HCT116 (cell line): Measurements from ENCODE around the gene SDK1. TPM values are rescaled to one million over a fixed set of nuclear protein-coding genes. Genes with fewer than 3 reads are reported as not detected.

Source experiments
- ATAC-seq: fragments of 200-7000 bp; cut with Tn5 transposase; 2 replicates; pipeline ENCODE4 v1.9.1; 2020; ENCODE audit warnings: mild to moderate bottlenecking, moderate library complexity
- BruUV-seq: library from RNA; stranded (reverse); fragments of 400-500 nt; replicated peaks from 2 replicates; lab custom pipeline; 2021; lab: Mats Ljungman, UMichigan
- CTCF ChIA-PET: fragments of 300-600 bp; sonication (Branson Sonifier 250); formaldehyde crosslinking; loops from one replicate; lab custom pipeline; 2021; ENCODE audit warnings: antibody characterized with exemption; lab: Charles Lee
- POLR2A ChIA-PET: fragments of 300-600, 350-600 bp; sonication (Branson Sonifier 250); formaldehyde crosslinking; loops from one replicate; lab custom pipeline; 2021; ENCODE audit warnings: antibody characterized with exemption; lab: Charles Lee
- RAD21 ChIA-PET, 2 experiments: fragments of 300-600 bp; sonication (Branson Sonifier 250); formaldehyde crosslinking; loops; one replicate each; lab custom pipeline; 2023; ENCODE audit warnings: low total read pairs in 2 of 2; ENCODE audit not compliant: uncharacterized antibody in 2 of 2, unreplicated experiment in 2 of 2, low non-redundant PET in 1 of 2; lab: Charles Lee
- DNase-seq: peaks from one replicate; pipeline ENCODE4 v3.0.0-alpha.2; 2010; ENCODE audit warnings: low read depth, low spot score
- H2AFZ ChIP-seq: fragments of 200-600 bp; shearing (Covaris generic), sonication (generic); 2 replicates; pipeline ENCODE4 v1.6.1; 2017; ENCODE audit warnings: low read depth, mixed run types, mixed read lengths, antibody characterized with exemption, low read length; ENCODE audit not compliant: poor library complexity, severe bottlenecking
- H3K27ac ChIP-seq: 2 replicates; pipeline ENCODE4 v1.5.1; 2012; ENCODE audit warnings: low read depth, low read length
- H3K27me3 ChIP-seq: fragments of 200-600 bp; sonication (generic); 2 replicates; pipeline ENCODE4 v1.6.1; 2016; ENCODE audit warnings: mixed run types, low read length, mixed read lengths; ENCODE audit not compliant: insufficient read depth
- H3K36me3 ChIP-seq, 2 experiments: fragments of 200-500 bp in 1 of 2; fragments of 200-600 bp in 1 of 2; sonication (Bioruptor generic) in 1 of 2; sonication (generic) in 1 of 2; 2 replicates each; pipeline versions ENCODE4 v1.5.1 to v1.6.1; 2014 to 2016; ENCODE audit warnings: low read length in 2 of 2, inconsistent platforms in 1 of 2, mixed read lengths in 1 of 2, mixed run types in 1 of 2; ENCODE audit not compliant: insufficient read depth in 2 of 2, control insufficient read depth in 1 of 2
- H3K4me1 ChIP-seq, 2 experiments: fragments of 200-600 bp in 1 of 2; sonication (generic) in 1 of 2; 2 replicates each; pipeline versions ENCODE4 v1.5.1 to v1.6.1; 2012 to 2017; ENCODE audit warnings: low read length in 2 of 2, inconsistent platforms in 1 of 2, mild to moderate bottlenecking in 1 of 2, mixed read lengths in 1 of 2, mixed run types in 1 of 2, moderate library complexity in 1 of 2; ENCODE audit not compliant: insufficient read depth in 2 of 2, control insufficient read depth in 1 of 2
- H3K4me2 ChIP-seq: fragments of 200-600 bp; sonication (generic); 2 replicates; pipeline ENCODE4 v1.6.1; 2017; ENCODE audit warnings: mixed run types, low read length, mixed read lengths
- H3K4me3 ChIP-seq, 2 experiments: fragments of 200-600 bp in 1 of 2; sonication (generic) in 1 of 2; replicated peaks in 1 of 2; 2 replicates each; pipeline ENCODE4 v1.5.1; 2011 to 2016; ENCODE audit warnings: low read length in 2 of 2, control low read depth in 1 of 2, low read depth in 1 of 2, mild to moderate bottlenecking in 1 of 2, mixed read lengths in 1 of 2, mixed run types in 1 of 2
- H3K79me2 ChIP-seq: fragments of 200-600 bp; sonication (generic); 2 replicates; pipeline ENCODE4 v1.6.1; 2017; ENCODE audit warnings: mild to moderate bottlenecking, mixed run types, low read length, moderate library complexity, mixed read lengths; ENCODE audit not compliant: insufficient read depth
- H3K9ac ChIP-seq: fragments of 200-600 bp; sonication (generic); 2 replicates; pipeline ENCODE4 v1.6.1; 2016; ENCODE audit warnings: low read length, mixed read lengths
- H3K9me2 ChIP-seq: fragments of 200-600 bp; sonication (generic), shearing (Covaris generic); 2 replicates; pipeline ENCODE4 v1.6.1; 2017; ENCODE audit warnings: mixed run types, mild to moderate bottlenecking, moderate library complexity; ENCODE audit not compliant: insufficient read depth
- H3K9me3 ChIP-seq, 2 experiments: fragments of 200-500 bp in 1 of 2; fragments of 200-600 bp in 1 of 2; sonication (Bioruptor generic) in 1 of 2; sonication (generic) in 1 of 2; 2 replicates each; pipeline ENCODE4 v1.6.1; 2014 to 2017; ENCODE audit warnings: low read length in 2 of 2, mixed read lengths in 2 of 2, inconsistent platforms in 1 of 2, low read depth in 1 of 2, mild to moderate bottlenecking in 1 of 2, mixed run types in 1 of 2, moderate library complexity in 1 of 2; ENCODE audit not compliant: control insufficient read depth in 1 of 2, insufficient read depth in 1 of 2
- H4K20me1 ChIP-seq: fragments of 200-600 bp; sonication (generic), shearing (Covaris generic); 2 replicates; pipeline ENCODE4 v1.6.1; 2017; ENCODE audit warnings: mixed run types, mild to moderate bottlenecking, moderate library complexity; ENCODE audit not compliant: insufficient read depth
- CBX3 ChIP-seq: IDR thresholded peaks from 2 replicates; pipeline ENCODE4 v1.6.1; 2012; ENCODE audit warnings: low read depth
- CTCF ChIP-seq, 3 experiments: fragments of 200-600 bp in 1 of 3; sonication (generic) in 1 of 3; IDR thresholded peaks in 2 of 3; conservative IDR thresholded peaks in 1 of 3; 2 replicates each; pipeline ENCODE4 v1.5.1; 2012 to 2017; ENCODE audit warnings: low read depth in 2 of 3, low read length in 2 of 3, antibody characterized with exemption in 1 of 3, borderline replicate concordance in 1 of 3, control low read depth in 1 of 3, mild to moderate bottlenecking in 1 of 3, mixed read lengths in 1 of 3, mixed run types in 1 of 3, moderate library complexity in 1 of 3; ENCODE audit not compliant: insufficient read depth in 1 of 3
- EGR1 ChIP-seq: IDR thresholded peaks from 2 replicates; pipeline ENCODE4 v1.6.1; 2012; ENCODE audit warnings: low read depth
- EZH2phosphoT487 ChIP-seq: fragments of 200-600 bp; IDR thresholded peaks from 2 replicates; pipeline ENCODE4 v1.6.1; 2018; ENCODE audit warnings: antibody characterized with exemption, borderline replicate concordance
- FOSL1 ChIP-seq: IDR thresholded peaks from 2 replicates; pipeline ENCODE4 v1.6.1; 2012; ENCODE audit warnings: low read depth
- JUND ChIP-seq: IDR thresholded peaks from 2 replicates; pipeline ENCODE4 v1.6.1; 2012
- MAX ChIP-seq: IDR thresholded peaks from 2 replicates; pipeline ENCODE4 v1.6.1; 2012
- POLR2A ChIP-seq: IDR thresholded peaks from 2 replicates; pipeline ENCODE4 v1.7.0; 2011; ENCODE audit warnings: borderline replicate concordance; ENCODE audit not compliant: insufficient read depth, insufficient read length; ENCODE audit errors: extremely low read depth
- RAD21 ChIP-seq: IDR thresholded peaks from 2 replicates; pipeline ENCODE4 v1.6.1; 2012; ENCODE audit warnings: low read depth, mild to moderate bottlenecking
- REST ChIP-seq: IDR thresholded peaks from 2 replicates; pipeline ENCODE4 v1.6.1; 2012; ENCODE audit warnings: low read depth
- SP1 ChIP-seq: IDR thresholded peaks from 2 replicates; pipeline ENCODE4 v1.6.1; 2012; ENCODE audit warnings: low read depth
- TCF7L2 ChIP-seq: IDR thresholded peaks from 2 replicates; pipeline ENCODE4 v1.7.0; 2011; ENCODE audit warnings: borderline replicate concordance, inconsistent platforms; ENCODE audit not compliant: insufficient read depth, insufficient read length; ENCODE audit errors: extremely low read depth
- YY1 ChIP-seq: IDR thresholded peaks from 2 replicates; pipeline ENCODE4 v1.6.1; 2011; ENCODE audit warnings: low read length, low read depth, moderate library complexity, mild to moderate bottlenecking; ENCODE audit not compliant: insufficient replicate concordance; ENCODE audit errors: extremely low read depth
- ZFX ChIP-seq: fragments of 450-650 bp; IDR thresholded peaks from 2 replicates; pipeline ENCODE4 v1.6.1; 2017
- ZNF274 ChIP-seq: fragments of 200-500 bp; sonication (Bioruptor generic); IDR thresholded peaks from 2 replicates; pipeline ENCODE4 v1.6.1; 2014; ENCODE audit warnings: mild to moderate bottlenecking, low read depth, low read length, inconsistent platforms
- intact Hi-C: fragments of 100-400 bp; cut with micrococcal nuclease; formaldehyde crosslinking; loops from 2 replicates; pipeline ENCODE4 v1.10.0; 2022
- total RNA-seq: library from RNA; stranded (reverse); gene quantifications from one replicate; pipeline ENCODE4 v1.2.1, GENCODE V29; 2021; ENCODE audit not compliant: unreplicated experiment

SDK1 gene
- total RNA-seq, 1 experiment from 2014 or later, result 0.05 TPM

GRCh38 chr7:3634396-3634795, 333.3 kb downstream of the SDK1 start (continued):
- TF ChIP-seq REST, result no peak
- no peak for TF ChIP-seq ZNF274
- no peak for TF ChIP-seq FOSL1
- no peak for TF ChIP-seq YY1
- no peak for TF ChIP-seq JUND

- BruUV-seq, result no TSS peak
- no peaks in the 10 kb centered on the region for H3K79me2 ChIP-seq
- no peaks in the 10 kb centered on the region for H4K20me1 ChIP-seq
- DNase-seq (no peak), ATAC-seq (no peak)
- intact Hi-C loops, result no loop called here
- no peak overlapping the region for H2AFZ ChIP-seq
- no peak overlapping the region for H3K9ac ChIP-seq
- CTCF ChIA-PET, result no interaction called here
- no peak overlapping the region for H3K27ac ChIP-seq
- RAD21 ChIA-PET, result no interaction called here
- no peaks in the 10 kb centered on the region for H3K4me1 ChIP-seq
- no peaks in the 10 kb centered on the region for H3K9me3 ChIP-seq
- no peaks in the 10 kb centered on the region for H3K36me3 ChIP-seq
- H3K9me2 ChIP-seq, result no peaks in the 10 kb centered on the region
- POLR2A ChIA-PET, result no interaction called here
- H3K27me3 ChIP-seq, result peaks cover 6% of the 10 kb centered on the region; the same call in 1 of the 2 replicates
- H3K4me2 ChIP-seq, result no peak overlapping the region
- no peak overlapping the region for H3K4me3 ChIP-seq
- TF ChIP-seq YY1 (no peak), CBX3 (no peak), SP1 (no peak), EGR1 (no peak), RAD21 (no peak), REST (no peak), CTCF (IDR thresholded peaks at IDR 0.05 in 2 of 3, conservative IDR thresholded peaks at IDR 0.05 in 1 of 3; ENCODE audit: borderline replicate concordance in 1 of 3, insufficient read depth in 1 of 3, low read depth in 2 of 3, low read length in 2 of 3) (no peak), EZH2phosphoT487 (no peak), MAX (no peak), TCF7L2 (no peak), POLR2A (no peak), FOSL1 (no peak), ZFX (no peak)
Measured at GRCh38 chr7:3636131-3636860, 335.2 kb downstream of the SDK1 start.
